ENCODE data around the gene ZBTB47. TPM values are rescaled to one million over a fixed set of nuclear protein-coding genes. Genes with fewer than 3 reads are reported as not detected.

The ZBTB47 gene
- total and polyA plus RNA-seq, 2 donors (not counting 1 experiment from before 2014, with no cell fraction given), result 15.6 to 49.4 TPM

DNA sequence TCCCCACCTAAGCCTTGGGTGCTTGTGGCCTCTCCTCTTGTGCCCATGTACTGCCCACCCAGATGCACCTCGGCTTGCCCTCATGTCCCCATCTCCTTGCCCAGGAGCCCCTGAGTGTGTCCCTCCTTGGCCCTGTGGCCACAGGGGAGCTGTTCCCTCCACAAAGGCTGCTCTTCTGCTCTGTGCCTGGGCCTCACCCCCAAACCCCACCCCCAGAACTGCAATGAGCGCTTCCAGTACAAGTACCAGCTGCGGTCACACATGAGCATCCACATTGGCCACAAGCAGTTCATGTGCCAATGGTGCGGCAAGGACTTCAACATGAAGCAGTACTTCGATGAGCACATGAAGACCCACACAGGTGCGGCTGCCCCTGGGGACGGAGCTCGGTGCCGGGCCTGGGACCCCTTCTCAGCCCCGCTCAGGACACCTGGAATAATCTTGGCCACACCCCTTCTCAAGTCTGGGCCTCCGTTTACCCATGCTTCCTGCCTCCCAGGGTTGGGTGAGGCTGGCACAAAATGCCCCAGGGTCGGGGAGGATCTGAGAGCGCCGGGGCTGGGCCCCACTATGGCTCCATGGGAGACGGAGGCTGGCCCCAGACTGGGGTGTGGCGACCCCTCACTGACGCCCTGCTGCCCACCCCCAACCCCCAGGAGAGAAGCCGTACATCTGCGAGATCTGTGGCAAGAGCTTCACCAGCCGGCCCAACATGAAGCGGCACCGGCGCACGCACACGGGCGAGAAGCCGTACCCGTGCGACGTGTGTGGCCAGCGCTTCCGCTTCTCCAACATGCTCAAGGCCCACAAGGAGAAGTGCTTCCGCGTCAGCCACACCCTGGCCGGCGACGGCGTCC lies 10.3 kb downstream of the ZBTB47 start:
- Histone ChIP-seq H3K27ac (ENCODE audit: insufficient read depth, low read length) (no peak overlapping the region), H3K27me3 (ENCODE audit: control insufficient read depth, insufficient read depth, low read length) (no peaks in the 10 kb centered on the region), H3K79me2 (ENCODE audit: control insufficient read depth, insufficient read depth, low read length) (no peaks in the 10 kb centered on the region), H3K4me3 (replicated peaks in 1 of 4; ENCODE audit: control extremely low read depth in 1 of 4, insufficient read depth in 1 of 4, low read depth in 3 of 4, low read length in 4 of 4) (no peak overlapping the region), H3K9me3 (ENCODE audit: control insufficient read depth, insufficient read depth, low read depth, low read length) (no peaks in the 10 kb centered on the region), H3K4me2 (ENCODE audit: extremely low read depth, insufficient read depth, low read length) (no peak overlapping the region), H3K36me3 (ENCODE audit: control insufficient read depth, insufficient read depth, low read length) (peaks cover 10% of the 10 kb centered on the region), H4K20me1 (ENCODE audit: control insufficient read depth, extremely low read depth, insufficient read depth, low read length) (no peaks in the 10 kb centered on the region), H3K4me1 (ENCODE audit: control insufficient read depth, extremely low read depth, insufficient read depth, low read length) (peaks cover 4% of the 10 kb centered on the region), H3K9ac (ENCODE audit: insufficient read depth, low read length) (no peak overlapping the region), H2AFZ (ENCODE audit: low read length) (no peak overlapping the region)
- no peak for TF ChIP-seq EZH2 (IDR thresholded peaks at IDR 0.05; ENCODE audit: low read length, missing control alignments)
- TF ChIP-seq, protein P1, sequence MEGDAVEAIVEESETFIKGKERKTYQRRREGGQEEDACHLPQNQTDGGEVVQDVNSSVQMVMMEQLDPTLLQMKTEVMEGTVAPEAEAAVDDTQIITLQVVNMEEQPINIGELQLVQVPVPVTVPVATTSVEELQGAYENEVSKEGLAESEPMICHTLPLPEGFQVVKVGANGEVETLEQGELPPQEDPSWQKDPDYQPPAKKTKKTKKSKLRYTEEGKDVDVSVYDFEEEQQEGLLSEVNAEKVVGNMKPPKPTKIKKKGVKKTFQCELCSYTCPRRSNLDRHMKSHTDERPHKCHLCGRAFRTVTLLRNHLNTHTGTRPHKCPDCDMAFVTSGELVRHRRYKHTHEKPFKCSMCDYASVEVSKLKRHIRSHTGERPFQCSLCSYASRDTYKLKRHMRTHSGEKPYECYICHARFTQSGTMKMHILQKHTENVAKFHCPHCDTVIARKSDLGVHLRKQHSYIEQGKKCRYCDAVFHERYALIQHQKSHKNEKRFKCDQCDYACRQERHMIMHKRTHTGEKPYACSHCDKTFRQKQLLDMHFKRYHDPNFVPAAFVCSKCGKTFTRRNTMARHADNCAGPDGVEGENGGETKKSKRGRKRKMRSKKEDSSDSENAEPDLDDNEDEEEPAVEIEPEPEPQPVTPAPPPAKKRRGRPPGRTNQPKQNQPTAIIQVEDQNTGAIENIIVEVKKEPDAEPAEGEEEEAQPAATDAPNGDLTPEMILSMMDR (conservative IDR thresholded peaks at IDR 0.05 in 1 of 2, IDR thresholded peaks at IDR 0.05 in 1 of 2; ENCODE audit: low read depth in 1 of 2, low read length in 2 of 2), result no peak
- no peak for DNase-seq (ENCODE audit: low read depth in 2 of 2)

DNA sequence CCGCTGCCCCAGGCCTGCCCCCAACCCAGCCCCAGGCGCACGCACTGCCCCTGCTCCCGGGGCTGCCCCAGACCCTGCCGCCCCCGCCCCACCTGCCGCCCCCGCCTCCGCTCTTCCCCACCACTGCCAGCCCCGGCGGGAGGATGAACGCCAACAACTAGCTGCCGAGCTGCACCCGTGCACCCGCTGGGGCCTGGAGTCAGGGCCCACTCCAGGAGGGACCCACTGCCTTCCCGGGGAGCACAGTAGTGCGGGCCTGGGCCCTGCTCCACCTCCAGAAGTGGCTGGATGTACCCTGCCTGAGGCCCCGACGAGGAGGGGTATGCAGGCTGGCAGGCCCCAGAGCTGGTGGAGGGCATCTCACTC lies 10.9 kb downstream of the ZBTB47 start:
- TF ChIP-seq, protein P1 (conservative IDR thresholded peaks at IDR 0.05 in 1 of 2, IDR thresholded peaks at IDR 0.05 in 1 of 2; ENCODE audit: low read depth in 1 of 2, low read length in 2 of 2), result no peak
- no peak for TF ChIP-seq EZH2 (IDR thresholded peaks at IDR 0.05; ENCODE audit: low read length, missing control alignments)
- H3K27me3 ChIP-seq (ENCODE audit: control insufficient read depth, insufficient read depth, low read length), result no peaks in the 10 kb centered on the region
- H3K9me3 ChIP-seq (ENCODE audit: control insufficient read depth, insufficient read depth, low read depth, low read length), result no peaks in the 10 kb centered on the region
- no peak overlapping the region for H3K27ac ChIP-seq (ENCODE audit: insufficient read depth, low read length)
- H3K4me2 ChIP-seq (ENCODE audit: extremely low read depth, insufficient read depth, low read length), result no peak overlapping the region
- H3K36me3 ChIP-seq (ENCODE audit: control insufficient read depth, insufficient read depth, low read length), result peaks cover 8% of the 10 kb centered on the region
- H3K79me2 ChIP-seq (ENCODE audit: control insufficient read depth, insufficient read depth, low read length), result no peaks in the 10 kb centered on the region
- no peak overlapping the region for H3K9ac ChIP-seq (ENCODE audit: insufficient read depth, low read length)
- H3K4me1 ChIP-seq (ENCODE audit: control insufficient read depth, extremely low read depth, insufficient read depth, low read length), result peaks cover 4% of the 10 kb centered on the region
- H4K20me1 ChIP-seq (ENCODE audit: control insufficient read depth, extremely low read depth, insufficient read depth, low read length), result no peaks in the 10 kb centered on the region
- DNase-seq (ENCODE audit: low read depth in 2 of 2), result no peak
- H3K4me3 ChIP-seq (replicated peaks in 1 of 4; ENCODE audit: control extremely low read depth in 1 of 4, insufficient read depth in 1 of 4, low read depth in 3 of 4, low read length in 4 of 4), result no peak overlapping the region
- H2AFZ ChIP-seq (ENCODE audit: low read length), result no peak overlapping the region

DNA sequence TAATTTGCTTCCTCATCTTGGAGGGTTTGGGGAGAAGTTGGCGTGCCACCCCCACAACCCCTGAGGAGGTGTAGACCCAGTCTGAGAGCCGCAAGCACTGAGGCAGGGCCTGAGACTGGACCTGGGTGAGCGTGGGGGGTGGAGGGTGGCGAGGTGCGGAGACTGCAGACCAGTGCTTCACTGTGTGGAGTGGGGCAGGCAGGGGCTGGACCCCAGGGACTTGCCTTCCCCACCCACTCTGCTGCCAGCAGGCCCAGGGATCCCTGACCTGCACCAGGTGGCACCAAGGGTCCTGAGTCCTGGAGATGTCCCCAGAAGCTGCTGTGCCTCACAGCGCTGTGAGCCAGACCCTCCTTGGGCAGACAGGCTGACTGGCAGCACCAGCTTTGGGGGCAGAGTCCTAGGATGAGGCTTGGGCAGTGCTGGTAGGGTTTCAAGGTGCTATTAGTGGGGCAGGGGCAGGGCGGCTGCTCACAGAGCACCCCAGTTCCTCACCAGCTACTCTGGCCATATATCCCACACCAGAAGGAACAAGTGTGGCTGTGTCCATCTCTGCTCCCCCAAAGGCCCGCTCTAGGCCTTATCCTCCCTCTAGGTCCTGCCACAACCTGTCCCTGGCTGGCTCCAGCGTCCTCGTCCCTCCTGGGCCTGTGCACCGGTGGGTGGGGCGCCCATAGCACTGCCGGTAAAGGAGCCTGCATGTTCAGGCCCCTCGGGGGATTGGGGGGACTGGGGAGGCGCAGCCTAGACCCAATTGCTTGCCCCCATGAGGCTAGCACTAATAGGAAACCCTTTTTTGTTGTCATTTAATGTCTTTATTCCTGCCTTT lies 11.8 kb downstream of the ZBTB47 start:
- no peaks in the 10 kb centered on the region for H3K9me3 ChIP-seq (ENCODE audit: control insufficient read depth, insufficient read depth, low read depth, low read length)
- TF ChIP-seq, protein P1 (conservative IDR thresholded peaks at IDR 0.05 in 1 of 2, IDR thresholded peaks at IDR 0.05 in 1 of 2; ENCODE audit: low read depth in 1 of 2, low read length in 2 of 2), result no peak
- no peak for TF ChIP-seq EZH2 (IDR thresholded peaks at IDR 0.05; ENCODE audit: low read length, missing control alignments)
- no peak overlapping the region for H3K4me2 ChIP-seq (ENCODE audit: extremely low read depth, insufficient read depth, low read length)

More for the DNA sequence above, 11.8 kb downstream of the ZBTB47 start:
- H3K4me1 ChIP-seq (ENCODE audit: control insufficient read depth, extremely low read depth, insufficient read depth, low read length), result no peaks in the 10 kb centered on the region
- peaks cover 3% of the 10 kb centered on the region for H3K36me3 ChIP-seq (ENCODE audit: control insufficient read depth, insufficient read depth, low read length)
- H3K9ac ChIP-seq (ENCODE audit: insufficient read depth, low read length), result no peak overlapping the region
- H3K27ac ChIP-seq (ENCODE audit: insufficient read depth, low read length), result no peak overlapping the region
- H2AFZ ChIP-seq (ENCODE audit: low read length), result no peak overlapping the region
- no peak overlapping the region for H3K4me3 ChIP-seq (replicated peaks in 1 of 4; ENCODE audit: control extremely low read depth in 1 of 4, insufficient read depth in 1 of 4, low read depth in 3 of 4, low read length in 4 of 4)
- DNase-seq (ENCODE audit: low read depth in 2 of 2), result no peak
- H3K79me2 ChIP-seq (ENCODE audit: control insufficient read depth, insufficient read depth, low read length), result no peaks in the 10 kb centered on the region
- no peaks in the 10 kb centered on the region for H4K20me1 ChIP-seq (ENCODE audit: control insufficient read depth, extremely low read depth, insufficient read depth, low read length)
- no peaks in the 10 kb centered on the region for H3K27me3 ChIP-seq (ENCODE audit: control insufficient read depth, insufficient read depth, low read length)

All from fibroblast of lung (primary cell).